Smooth muscle cell (in vitro differentiated cells): Measurements from ENCODE around the gene LRRN2. TPM values are rescaled to one million over a fixed set of nuclear protein-coding genes. Genes with fewer than 3 reads are reported as not detected.

Experiments
- DNase-seq: peaks from one replicate; lab custom pipeline; 2025; ENCODE audit not compliant: unreplicated experiment; lab: John Stamatoyannopoulos, UW
- H2AFZ ChIP-seq: fragments of 200-600 bp; sonication (generic); 2 replicates; pipeline ENCODE4 v1.6.0; 2016; ENCODE audit warnings: antibody characterized with exemption, low read depth, mild to moderate bottlenecking
- H3F3A ChIP-seq: fragments of 200-600 bp; sonication (generic); 2 replicates; pipeline ENCODE4 v1.6.0; 2017; ENCODE audit warnings: antibody characterized with exemption, low read depth
- H3K27ac ChIP-seq: fragments of 200-600 bp; sonication (generic); 2 replicates; pipeline ENCODE4 v1.5.1; 2016; ENCODE audit warnings: low read depth, mild to moderate bottlenecking
- H3K27me3 ChIP-seq: fragments of 200-600 bp; sonication (generic); 2 replicates; pipeline ENCODE4 v1.6.1; 2016; ENCODE audit warnings: low read depth, mild to moderate bottlenecking
- H3K36me3 ChIP-seq: fragments of 200-600 bp; sonication (generic); 2 replicates; pipeline ENCODE4 v1.5.1; 2016; ENCODE audit warnings: low read depth
- H3K4me1 ChIP-seq: fragments of 200-600 bp; sonication (generic); 2 replicates; pipeline ENCODE4 v1.5.1; 2016; ENCODE audit warnings: low read depth
- H3K4me2 ChIP-seq: fragments of 200-600 bp; sonication (generic); 2 replicates; pipeline ENCODE4 v1.6.0; 2016; ENCODE audit warnings: mild to moderate bottlenecking
- H3K4me3 ChIP-seq: fragments of 200-600 bp; sonication (generic); 2 replicates; pipeline ENCODE4 v1.5.1; 2016; ENCODE audit warnings: mild to moderate bottlenecking
- H3K79me2 ChIP-seq: fragments of 200-600 bp; sonication (generic); 2 replicates; pipeline ENCODE4 v1.6.0; 2016; ENCODE audit warnings: low read depth, mild to moderate bottlenecking
- H3K9ac ChIP-seq: fragments of 200-600 bp; sonication (generic); 2 replicates; pipeline ENCODE4 v1.6.0; 2016; ENCODE audit warnings: low read depth
- H3K9me3 ChIP-seq: fragments of 200-600 bp; sonication (generic); replicated peaks from 2 replicates; pipeline ENCODE4 v1.5.1; 2016; ENCODE audit warnings: low read depth
- H4K20me1 ChIP-seq: fragments of 200-600 bp; sonication (generic); 2 replicates; pipeline ENCODE4 v1.6.0; 2016; ENCODE audit warnings: low read depth
- WGBS: methylation state at CpG from one replicate; pipeline ENCODE4 v1.1.7; 2016; ENCODE audit warnings: low lambda C conversion rate; 5-methylcytosine and 5-hydroxymethylcytosine counted together
- polyA plus RNA-seq: library from polyadenylated mRNA; unstranded; fragments of >200 nt; fragmentation: Nextera tagmentation; extraction: Ambion mirVana; gene quantifications from 2 replicates; pipeline ENCODE4 v1.2.1, GENCODE V29; 2016
- total RNA-seq: library from RNA; depleted of rRNA; stranded (reverse); fragments of >200 nt; gene quantifications from 2 replicates; pipeline ENCODE4 v1.2.3, GENCODE V29; 2014
- TF ChIP-seq, protein P1 (sequence below): fragments of 200-600 bp; sonication (generic); IDR thresholded peaks from 2 replicates; pipeline ENCODE4 v1.5.1; 2017; ENCODE audit warnings: borderline replicate concordance, mild to moderate bottlenecking, antibody characterized with exemption; ENCODE audit not compliant: insufficient read depth, poor library complexity, severe bottlenecking

Gene LRRN2
- total and polyA plus RNA-seq, 2 experiments from 2014 or later = 1.3 to 2.4 TPM

DNA sequence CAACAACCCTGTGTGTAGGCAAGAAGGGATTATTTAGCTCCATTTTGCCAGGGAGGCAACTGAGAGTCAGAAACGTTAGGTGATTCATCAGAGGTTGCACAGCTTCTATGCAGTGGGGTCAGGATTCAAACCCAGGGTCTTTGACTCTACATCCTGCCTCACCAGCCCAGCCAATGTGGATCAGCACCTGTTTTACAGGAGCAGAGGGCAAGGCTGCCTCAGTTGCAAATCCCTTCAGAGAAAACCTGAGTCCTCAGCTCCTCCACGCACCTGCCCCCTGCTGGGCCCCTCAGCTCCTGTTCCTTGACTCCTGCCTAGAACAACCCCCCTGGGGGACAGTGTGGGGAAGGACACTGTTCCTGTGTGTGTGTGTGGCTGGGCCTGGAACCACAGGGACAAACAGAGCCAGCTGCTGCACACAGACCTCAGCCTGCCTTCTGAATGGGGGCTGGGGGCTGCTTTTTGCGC lies 61.6 kb downstream of the LRRN2 start:
- TF ChIP-seq, protein P1, sequence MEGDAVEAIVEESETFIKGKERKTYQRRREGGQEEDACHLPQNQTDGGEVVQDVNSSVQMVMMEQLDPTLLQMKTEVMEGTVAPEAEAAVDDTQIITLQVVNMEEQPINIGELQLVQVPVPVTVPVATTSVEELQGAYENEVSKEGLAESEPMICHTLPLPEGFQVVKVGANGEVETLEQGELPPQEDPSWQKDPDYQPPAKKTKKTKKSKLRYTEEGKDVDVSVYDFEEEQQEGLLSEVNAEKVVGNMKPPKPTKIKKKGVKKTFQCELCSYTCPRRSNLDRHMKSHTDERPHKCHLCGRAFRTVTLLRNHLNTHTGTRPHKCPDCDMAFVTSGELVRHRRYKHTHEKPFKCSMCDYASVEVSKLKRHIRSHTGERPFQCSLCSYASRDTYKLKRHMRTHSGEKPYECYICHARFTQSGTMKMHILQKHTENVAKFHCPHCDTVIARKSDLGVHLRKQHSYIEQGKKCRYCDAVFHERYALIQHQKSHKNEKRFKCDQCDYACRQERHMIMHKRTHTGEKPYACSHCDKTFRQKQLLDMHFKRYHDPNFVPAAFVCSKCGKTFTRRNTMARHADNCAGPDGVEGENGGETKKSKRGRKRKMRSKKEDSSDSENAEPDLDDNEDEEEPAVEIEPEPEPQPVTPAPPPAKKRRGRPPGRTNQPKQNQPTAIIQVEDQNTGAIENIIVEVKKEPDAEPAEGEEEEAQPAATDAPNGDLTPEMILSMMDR = no peak
- Histone ChIP-seq H3K9ac (no peak overlapping the region), H3K27me3 (no peaks in the 10 kb centered on the region), H3K9me3 (no peaks in the 10 kb centered on the region), H3K36me3 (no peaks in the 10 kb centered on the region), H3F3A (no peaks in the 10 kb centered on the region), H4K20me1 (no peaks in the 10 kb centered on the region), H2AFZ (no peak overlapping the region), H3K27ac (no peak overlapping the region), H3K4me2 (no peak overlapping the region), H3K79me2 (no peaks in the 10 kb centered on the region), H3K4me3 (no peak overlapping the region), H3K4me1 (peaks cover 15% of the 10 kb centered on the region)
- WGBS = 65% methylated on average over 3 of the region's 3 CpGs
- no peak for DNase-seq

DNA sequence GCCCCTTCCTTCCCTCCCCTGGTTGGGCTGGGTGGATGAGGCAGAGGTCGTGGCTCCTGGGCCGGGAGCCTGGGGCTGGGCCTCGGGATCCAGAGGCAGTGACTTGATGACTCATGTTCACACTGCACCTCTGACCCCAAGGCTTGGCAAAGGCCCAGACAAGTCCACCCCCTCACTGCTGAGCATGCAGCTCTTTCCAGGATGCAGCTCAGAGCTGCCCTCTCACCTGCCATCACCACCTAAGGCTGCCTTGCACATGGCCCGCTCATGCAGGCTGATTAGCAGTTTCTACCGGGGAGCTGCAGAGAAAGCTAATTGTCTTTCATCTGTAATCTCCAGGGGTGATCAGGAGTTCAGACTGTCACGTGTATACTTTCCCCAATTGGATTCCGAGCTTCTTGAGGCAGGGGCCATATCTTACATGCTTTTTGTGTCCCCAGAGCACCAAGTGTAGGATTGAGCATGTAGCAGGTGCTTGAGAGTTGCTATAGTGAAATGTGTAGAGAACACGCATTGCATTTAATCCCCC lies 62.1 kb downstream of the LRRN2 start:
- no peaks in the 10 kb centered on the region for H3K36me3 ChIP-seq
- WGBS = 60% methylated on average over 7 of the region's 8 CpGs
- no peak for DNase-seq

DNA sequence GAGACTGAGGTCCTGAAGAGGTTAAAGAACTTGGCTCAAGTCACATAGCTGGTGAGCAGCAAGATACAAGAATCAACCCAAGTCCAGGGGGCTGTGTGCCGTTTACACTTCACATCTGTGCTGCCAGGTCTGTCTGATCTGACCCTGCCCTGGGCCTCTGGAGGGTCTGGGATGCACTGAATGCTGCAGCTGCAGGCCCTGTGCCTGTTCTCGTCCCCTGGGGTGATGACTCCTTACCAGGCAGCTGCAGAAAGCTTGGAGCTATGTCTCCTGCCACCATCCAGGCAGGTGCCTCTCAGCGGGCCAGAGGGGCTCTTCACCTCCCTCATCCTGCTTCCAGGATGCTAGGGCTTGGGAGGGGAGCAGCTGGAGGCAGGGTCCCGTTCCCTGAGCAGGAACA lies 63.5 kb downstream of the LRRN2 start:
- WGBS = 79% methylated on average over 4 of the region's 4 CpGs
- Histone ChIP-seq H3K27me3 (no peaks in the 10 kb centered on the region), H4K20me1 (no peaks in the 10 kb centered on the region), H3K27ac (no peak overlapping the region), H3K4me2 (no peak overlapping the region), H3K4me1 (peaks cover 15% of the 10 kb centered on the region), H2AFZ (no peak overlapping the region), H3K9me3 (no peaks in the 10 kb centered on the region), H3F3A (no peaks in the 10 kb centered on the region), H3K36me3 (no peaks in the 10 kb centered on the region), H3K9ac (no peak overlapping the region), H3K79me2 (no peaks in the 10 kb centered on the region), H3K4me3 (no peak overlapping the region)
- no peak for DNase-seq
- TF ChIP-seq, protein P1 = no peak

More for the DNA sequence above, 62.1 kb downstream of the LRRN2 start:
- no peak overlapping the region for H3K4me3 ChIP-seq
- H3K4me1 ChIP-seq = peaks cover 15% of the 10 kb centered on the region
- H3K4me2 ChIP-seq = no peak overlapping the region
- no peak overlapping the region for H3K9ac ChIP-seq
- no peaks in the 10 kb centered on the region for H4K20me1 ChIP-seq
- no peaks in the 10 kb centered on the region for H3K79me2 ChIP-seq
- H2AFZ ChIP-seq = no peak overlapping the region
- no peaks in the 10 kb centered on the region for H3K27me3 ChIP-seq
- TF ChIP-seq, protein P1 = no peak
- no peaks in the 10 kb centered on the region for H3K9me3 ChIP-seq
- no peak overlapping the region for H3K27ac ChIP-seq
- no peaks in the 10 kb centered on the region for H3F3A ChIP-seq

DNA sequence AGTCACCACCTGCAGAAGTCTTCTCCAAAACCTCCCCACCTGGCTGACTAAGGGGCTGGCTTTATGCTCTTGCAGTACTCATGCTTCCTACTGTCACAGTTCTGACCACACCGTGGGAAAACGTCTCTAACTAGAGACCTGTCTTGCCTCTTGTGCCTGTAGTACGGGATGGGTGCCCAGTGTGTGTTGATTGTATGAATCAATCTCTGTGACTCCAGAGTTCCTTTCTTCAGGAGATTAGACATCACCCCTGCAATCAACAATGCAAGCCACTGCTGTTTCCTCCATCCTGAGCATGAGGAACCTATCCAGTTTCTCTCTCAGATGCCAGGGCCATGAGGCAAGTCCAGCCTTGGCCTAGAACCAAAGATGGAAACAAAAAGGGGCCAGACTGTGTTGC lies 64.1 kb downstream of the LRRN2 start:
- Histone ChIP-seq H3K79me2 (no peaks in the 10 kb centered on the region), H3K9me3 (no peaks in the 10 kb centered on the region), H3K36me3 (no peaks in the 10 kb centered on the region), H3K4me1 (peaks cover 15% of the 10 kb centered on the region), H3K27me3 (no peaks in the 10 kb centered on the region), H3K4me3 (no peak overlapping the region), H3F3A (no peaks in the 10 kb centered on the region), H3K9ac (no peak overlapping the region), H3K27ac (no peak overlapping the region), H4K20me1 (no peaks in the 10 kb centered on the region), H3K4me2 (no peak overlapping the region), H2AFZ (no peak overlapping the region)
- TF ChIP-seq, protein P1 = no peak
- DNase-seq = no peak
- WGBS = 95% methylated on average over 3 of the region's 3 CpGs
